ENCODE results near the gene ZNF682. TPM values are rescaled to one million over a fixed set of nuclear protein-coding genes. Genes with fewer than 3 reads are reported as not detected.

Gene ZNF682
- total and polyA plus RNA-seq, 2 of the 13 experiments (the other 11 are each of a cell fraction or from before 2014, with no cell fraction given) = 2.0 to 7.2 TPM

GRCh38 chr19:20051841-20052768 lies 12.8 kb upstream of the ZNF682 start (continued):
- TF ChIP-seq MEIS1 (CRISPR knock-in tag; IDR thresholded peaks at IDR 0.05; ENCODE audit: borderline replicate concordance) (no peak), ZFP36L1 (CRISPR knock-in tag; IDR thresholded peaks at IDR 0.05) (no peak), MTA1 (CRISPR knock-in tag; IDR thresholded peaks at IDR 0.05; ENCODE audit: borderline replicate concordance) (no peak), ZNF143 (CRISPR knock-in tag; IDR thresholded peaks at IDR 0.05) (peak; percentile 94), ZFYVE20 (CRISPR knock-in tag; IDR thresholded peaks at IDR 0.05; ENCODE audit: borderline replicate concordance, low read depth) (no peak), XBP1 (CRISPR knock-in tag; IDR thresholded peaks at IDR 0.05) (no peak), THRA (CRISPR knock-in tag; IDR thresholded peaks at IDR 0.05; ENCODE audit: borderline replicate concordance) (no peak), ZNF331 (CRISPR knock-in tag; IDR thresholded peaks at IDR 0.05) (0 out of 2 replicates have a peak, but pooled peaks have one; percentile 30), ZNF274 (CRISPR knock-in tag; IDR thresholded peaks at IDR 0.05) (no peak), KDM3A (CRISPR knock-in tag; IDR thresholded peaks at IDR 0.05; ENCODE audit: low read depth) (no peak), ETV5 (CRISPR knock-in tag; IDR thresholded peaks at IDR 0.05; ENCODE audit: borderline replicate concordance) (no peak), SMARCC2 (IDR thresholded peaks at IDR 0.05) (no peak), EEA1 (CRISPR knock-in tag; IDR thresholded peaks at IDR 0.05; ENCODE audit: borderline replicate concordance) (no peak), ZNF282 (IDR thresholded peaks at IDR 0.05; ENCODE audit: partially characterized antibody) (no peak), CEBPG (CRISPR knock-in tag; IDR thresholded peaks at IDR 0.05) (peak; percentile 83), FOXP1 (IDR thresholded peaks at IDR 0.05) (no peak), FOXP1 (CRISPR knock-in tag; IDR thresholded peaks at IDR 0.05) (no peak), ZBTB3 (CRISPR knock-in tag; IDR thresholded peaks at IDR 0.05; ENCODE audit: borderline replicate concordance, low read depth) (no peak), PLRG1 (conservative IDR thresholded peaks at IDR 0.05) (no peak), POLR2A (IDR thresholded peaks at IDR 0.05; ENCODE audit: insufficient read depth in 1 of 2, low read depth in 2 of 2, low read length in 2 of 2) (peak; percentile 50 to 55), FOXK2 (IDR thresholded peaks at IDR 0.05) (no peak)
- TF ChIP-seq, protein P1, sequence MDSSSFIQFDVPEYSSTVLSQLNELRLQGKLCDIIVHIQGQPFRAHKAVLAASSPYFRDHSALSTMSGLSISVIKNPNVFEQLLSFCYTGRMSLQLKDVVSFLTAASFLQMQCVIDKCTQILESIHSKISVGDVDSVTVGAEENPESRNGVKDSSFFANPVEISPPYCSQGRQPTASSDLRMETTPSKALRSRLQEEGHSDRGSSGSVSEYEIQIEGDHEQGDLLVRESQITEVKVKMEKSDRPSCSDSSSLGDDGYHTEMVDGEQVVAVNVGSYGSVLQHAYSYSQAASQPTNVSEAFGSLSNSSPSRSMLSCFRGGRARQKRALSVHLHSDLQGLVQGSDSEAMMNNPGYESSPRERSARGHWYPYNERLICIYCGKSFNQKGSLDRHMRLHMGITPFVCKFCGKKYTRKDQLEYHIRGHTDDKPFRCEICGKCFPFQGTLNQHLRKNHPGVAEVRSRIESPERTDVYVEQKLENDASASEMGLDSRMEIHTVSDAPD (CRISPR knock-in tag; IDR thresholded peaks at IDR 0.05) = no peak
- TF ChIP-seq, protein P2, sequence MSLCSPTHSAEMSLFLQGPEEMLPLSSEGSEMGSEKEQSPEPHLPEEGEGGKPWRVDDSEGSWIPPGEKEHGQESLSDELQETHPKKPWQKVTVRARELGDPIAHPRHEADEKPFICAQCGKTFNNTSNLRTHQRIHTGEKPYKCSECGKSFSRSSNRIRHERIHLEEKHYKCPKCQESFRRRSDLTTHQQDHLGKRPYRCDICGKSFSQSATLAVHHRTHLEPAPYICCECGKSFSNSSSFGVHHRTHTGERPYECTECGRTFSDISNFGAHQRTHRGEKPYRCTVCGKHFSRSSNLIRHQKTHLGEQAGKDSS (CRISPR knock-in tag; IDR thresholded peaks at IDR 0.05; ENCODE audit: borderline replicate concordance, low read depth) = no peak
- TF ChIP-seq, protein P3, sequence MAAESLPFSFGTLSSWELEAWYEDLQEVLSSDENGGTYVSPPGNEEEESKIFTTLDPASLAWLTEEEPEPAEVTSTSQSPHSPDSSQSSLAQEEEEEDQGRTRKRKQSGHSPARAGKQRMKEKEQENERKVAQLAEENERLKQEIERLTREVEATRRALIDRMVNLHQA (CRISPR knock-in tag; IDR thresholded peaks at IDR 0.05) = no peak
- TF ChIP-seq, protein P4, sequence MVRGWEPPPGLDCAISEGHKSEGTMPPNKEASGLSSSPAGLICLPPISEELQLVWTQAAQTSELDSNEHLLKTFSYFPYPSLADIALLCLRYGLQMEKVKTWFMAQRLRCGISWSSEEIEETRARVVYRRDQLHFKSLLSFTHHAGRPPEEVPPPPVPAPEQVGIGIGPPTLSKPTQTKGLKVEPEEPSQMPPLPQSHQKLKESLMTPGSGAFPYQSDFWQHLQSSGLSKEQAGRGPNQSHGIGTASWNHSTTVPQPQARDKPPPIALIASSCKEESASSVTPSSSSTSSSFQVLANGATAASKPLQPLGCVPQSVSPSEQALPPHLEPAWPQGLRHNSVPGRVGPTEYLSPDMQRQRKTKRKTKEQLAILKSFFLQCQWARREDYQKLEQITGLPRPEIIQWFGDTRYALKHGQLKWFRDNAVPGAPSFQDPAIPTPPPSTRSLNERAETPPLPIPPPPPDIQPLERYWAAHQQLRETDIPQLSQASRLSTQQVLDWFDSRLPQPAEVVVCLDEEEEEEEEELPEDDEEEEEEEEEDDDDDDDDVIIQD (CRISPR knock-in tag; IDR thresholded peaks at IDR 0.05; ENCODE audit: low read depth) = no peak

All from HepG2 (cell line).